GM23338 (cell line): ENCODE results near the gene CSNK1A1. TPM values are rescaled to one million over a fixed set of nuclear protein-coding genes. Genes with fewer than 3 reads are reported as not detected.
A peak's percentile ranks its signal among the peaks of the same experiment; 100 is the strongest.

Experiments used
- ATAC-seq: fragments of 200-7000 bp; cut with Tn5 transposase; 3 replicates; pipeline ENCODE4 v1.9.1; 2020
- DNase-seq: peaks from one replicate; pipeline ENCODE4 v3.0.0-alpha.2; 2015; ENCODE audit warnings: low spot score
- H2AFZ ChIP-seq: fragments of 200-600 bp; sonication (generic); 2 replicates; pipeline ENCODE4 v1.8.0; 2016; ENCODE audit warnings: antibody characterized with exemption, mild to moderate bottlenecking, moderate library complexity
- H3F3A ChIP-seq: fragments of 200-600 bp; sonication (generic); replicated peaks from 2 replicates; pipeline ENCODE4 v1.8.0; 2017; ENCODE audit warnings: antibody characterized with exemption, mixed run types, low read depth
- H3K27ac ChIP-seq: fragments of 200-600 bp; sonication (generic); 2 replicates; pipeline ENCODE4 v1.6.1; 2016; ENCODE audit warnings: low read depth
- H3K27me3 ChIP-seq: fragments of 200-600 bp; sonication (generic); 2 replicates; pipeline ENCODE4 v1.8.0; 2016; ENCODE audit warnings: mild to moderate bottlenecking, mixed run types, moderate library complexity; ENCODE audit not compliant: insufficient read depth
- H3K36me3 ChIP-seq: fragments of 200-600 bp; sonication (generic); 2 replicates; pipeline ENCODE4 v1.8.0; 2016; ENCODE audit warnings: mild to moderate bottlenecking; ENCODE audit not compliant: insufficient read depth
- H3K4me1 ChIP-seq: fragments of 200-600 bp; sonication (generic); 2 replicates; pipeline ENCODE4 v1.8.0; 2016; ENCODE audit warnings: mild to moderate bottlenecking, moderate library complexity; ENCODE audit not compliant: insufficient read depth
- H3K4me2 ChIP-seq: fragments of 200-600 bp; sonication (generic); 2 replicates; pipeline ENCODE4 v1.7.1; 2017; ENCODE audit warnings: mixed run types
- H3K4me3 ChIP-seq: fragments of 200-600 bp; sonication (generic); 2 replicates; pipeline ENCODE4 v1.6.1; 2016; ENCODE audit warnings: mixed run types
- H3K79me2 ChIP-seq: fragments of 200-600 bp; sonication (generic); replicated peaks from 2 replicates; pipeline ENCODE4 v1.8.0; 2017; ENCODE audit warnings: mild to moderate bottlenecking; ENCODE audit not compliant: insufficient read depth
- H3K9me2 ChIP-seq: fragments of 200-600 bp; sonication (generic); 2 replicates; pipeline ENCODE4 v1.8.0; 2017; ENCODE audit not compliant: insufficient read depth
- H4K20me1 ChIP-seq: fragments of 200-600 bp; sonication (generic); replicated peaks from 2 replicates; pipeline ENCODE4 v1.8.0; 2017; ENCODE audit warnings: mild to moderate bottlenecking; ENCODE audit not compliant: insufficient read depth
- H3K27ac Mint-ChIP-seq: 2 replicates; pipeline ENCODE4 v1.8.0; 2020; ENCODE audit warnings: inconsistent platforms, mild to moderate bottlenecking, moderate library complexity, mixed read lengths
- H3K27me3 Mint-ChIP-seq: 3 replicates; pipeline ENCODE4 v1.8.0; 2022; ENCODE audit warnings: low read depth, mild to moderate bottlenecking, moderate library complexity, mixed read lengths, inconsistent platforms; ENCODE audit not compliant: insufficient read depth, poor library complexity
- H3K36me3 Mint-ChIP-seq: 3 replicates; pipeline ENCODE4 v1.8.0; 2021; ENCODE audit warnings: low read depth, mild to moderate bottlenecking, inconsistent platforms, moderate library complexity, mixed read lengths
- H3K4me1 Mint-ChIP-seq: 3 replicates; pipeline ENCODE4 v1.8.0; 2020; ENCODE audit warnings: mild to moderate bottlenecking, inconsistent platforms, mixed read lengths
- H3K4me3 Mint-ChIP-seq: 3 replicates; pipeline ENCODE4 v1.8.0; 2021; ENCODE audit warnings: moderate library complexity, mild to moderate bottlenecking, inconsistent platforms, mixed read lengths
- H3K9me3 Mint-ChIP-seq: 3 replicates; pipeline ENCODE4 v1.8.0; 2020; ENCODE audit warnings: moderate library complexity, mild to moderate bottlenecking, inconsistent platforms, mixed read lengths
- CREB1 ChIP-seq: fragments of 250-450 bp; sonication (Bioruptor Pico); IDR thresholded peaks from 2 replicates; pipeline ENCODE4 v1.5.0; 2020; ENCODE audit warnings: low read depth, mild to moderate bottlenecking, moderate library complexity
- CTCF ChIP-seq, 2 experiments: fragments of 200-600 bp in 1 of 2; sonication (generic) in 1 of 2; conservative IDR thresholded peaks; 2 replicates each; pipeline versions ENCODE4 v1.5.1 to v1.6.1; 2016 to 2017; ENCODE audit warnings: antibody characterized with exemption in 2 of 2, low read depth in 2 of 2, mild to moderate bottlenecking in 2 of 2, moderate library complexity in 1 of 2
- ETS1 ChIP-seq: IDR thresholded peaks from 2 replicates; pipeline ENCODE4 v1.6.1; 2016; ENCODE audit warnings: antibody characterized with exemption
- EZH2 ChIP-seq: fragments of 200-600 bp; sonication (generic); IDR thresholded peaks from one replicate; pipeline ENCODE4 v1.8.0; 2017; ENCODE audit warnings: antibody characterized with exemption, mild to moderate bottlenecking, low read depth; ENCODE audit not compliant: unreplicated experiment
- EZH2phosphoT487 ChIP-seq: fragments of 200-600 bp; sonication (generic); IDR thresholded peaks from one replicate; pipeline ENCODE4 v1.8.1; 2018; ENCODE audit warnings: antibody characterized with exemption; ENCODE audit not compliant: unreplicated experiment
- JUNB ChIP-seq: IDR thresholded peaks from one replicate; pipeline ENCODE4 v1.6.1; 2016; ENCODE audit warnings: antibody characterized with exemption; ENCODE audit not compliant: unreplicated experiment
- NANOG ChIP-seq: IDR thresholded peaks from 2 replicates; pipeline ENCODE4 v1.6.1; 2016; ENCODE audit warnings: antibody characterized with exemption, borderline replicate concordance
- POLR2AphosphoS5 ChIP-seq: IDR thresholded peaks from 2 replicates; pipeline ENCODE4 v1.6.1; 2016; ENCODE audit warnings: antibody characterized with exemption, low read depth
- REST ChIP-seq: IDR thresholded peaks from one replicate; pipeline ENCODE4 v1.6.1; 2018; ENCODE audit warnings: antibody characterized with exemption; ENCODE audit not compliant: unreplicated experiment
- STAT1 ChIP-seq: IDR thresholded peaks from one replicate; pipeline ENCODE4 v1.6.1; 2016; ENCODE audit warnings: antibody characterized with exemption; ENCODE audit not compliant: unreplicated experiment
- ZNF114 ChIP-seq: fragments of 250-450 bp; sonication (Bioruptor Pico); IDR thresholded peaks from 2 replicates; pipeline ENCODE4 v1.5.0; 2020; ENCODE audit warnings: mild to moderate bottlenecking, moderate library complexity
- ZNF331 ChIP-seq: fragments of 250-450 bp; sonication (Bioruptor Pico); IDR thresholded peaks from 2 replicates; pipeline ENCODE4 v1.5.0; 2020; ENCODE audit warnings: low read depth, mild to moderate bottlenecking, moderate library complexity
- ZNF462 ChIP-seq: fragments of 250-450 bp; sonication (Bioruptor Pico); IDR thresholded peaks from 2 replicates; pipeline ENCODE4 v1.5.0; 2020; ENCODE audit warnings: mild to moderate bottlenecking, moderate library complexity
- polyA plus RNA-seq: library from polyadenylated mRNA; unstranded; fragments of >200 nt; fragmentation: Nextera tagmentation; extraction: Ambion mirVana; gene quantifications from 2 replicates; pipeline ENCODE4 v1.2.1, GENCODE V29; 2016
- total RNA-seq: library from RNA; depleted of rRNA; stranded (reverse); fragments of >200 nt; shearing (Covaris generic); gene quantifications from 2 replicates; pipeline ENCODE4 v1.2.3, GENCODE V29; 2014

CSNK1A1 gene
- total and polyA plus RNA-seq, 2 experiments from 2014 or later, result 110 to 233 TPM

GRCh38 chr5:149486726-149487635 lies 64.3 kb downstream of the CSNK1A1 start:
- no peaks in the 10 kb centered on the region for H3K9me2 ChIP-seq
- no peak overlapping the region for H3K4me3 ChIP-seq
- peaks cover 11% of the 10 kb centered on the region for H3K27me3 Mint-ChIP-seq
- peaks cover 5% of the 10 kb centered on the region; the same call in 2 of the 3 replicates for H3K4me1 Mint-ChIP-seq
- H2AFZ ChIP-seq, result no peak overlapping the region
- H3K79me2 ChIP-seq, result no peaks in the 10 kb centered on the region
- no peak overlapping the region for H3K4me3 Mint-ChIP-seq
- no peaks in the 10 kb centered on the region for H3K36me3 Mint-ChIP-seq
- no peaks in the 10 kb centered on the region for H3K27me3 ChIP-seq
- no peaks in the 10 kb centered on the region for H4K20me1 ChIP-seq
- H3K36me3 ChIP-seq, result no peaks in the 10 kb centered on the region
- peak overlapping the region; percentile 48; the same call in 1 of the 2 replicates for H3K27ac ChIP-seq
- no peak overlapping the region for H3K4me2 ChIP-seq
- H3K4me1 ChIP-seq, result no peaks in the 10 kb centered on the region
- no peak for DNase-seq
- no peaks in the 10 kb centered on the region for H3F3A ChIP-seq
- no peak for ATAC-seq
- H3K27ac Mint-ChIP-seq, result no peak overlapping the region
- no peaks in the 10 kb centered on the region for H3K9me3 Mint-ChIP-seq
- no peak for TF ChIP-seq ZNF331 (CRISPR knock-in tag)
- TF ChIP-seq JUNB, result no peak
- TF ChIP-seq REST, result no peak
- TF ChIP-seq POLR2AphosphoS5, result no peak
- TF ChIP-seq CREB1, result no peak
- no peak for TF ChIP-seq NANOG
- no peak for TF ChIP-seq ZNF462 (CRISPR knock-in tag)
- no peak for TF ChIP-seq EZH2phosphoT487
- no peak for TF ChIP-seq ETS1
- TF ChIP-seq EZH2, result no peak
- no peak for TF ChIP-seq CTCF (conservative IDR thresholded peaks at IDR 0.05; ENCODE audit: low read depth in 2 of 2)
- TF ChIP-seq STAT1, result no peak
- no peak for TF ChIP-seq ZNF114 (CRISPR knock-in tag)
